Endothelial cell of umbilical vein (primary cell): ENCODE data around the gene GRIA1.

Experiments used
- CTCF ChIP-seq, 2 donors: IDR thresholded peaks; 1 replicate in 1 of 2; 2 replicates in 1 of 2; pipeline ENCODE4 v1.5.1; 2011; ENCODE audit warnings: low read length in 2 of 2, mild to moderate bottlenecking in 2 of 2, moderate library complexity in 2 of 2, control low read depth in 1 of 2, inconsistent platforms in 1 of 2, low read depth in 1 of 2; ENCODE audit not compliant: insufficient read depth in 1 of 2; ENCODE audit errors: extremely low read depth in 1 of 2
- EZH2 ChIP-seq: IDR thresholded peaks from 2 replicates; pipeline ENCODE4 v1.6.1; 2012; ENCODE audit warnings: borderline replicate concordance, low read depth, mild to moderate bottlenecking, moderate library complexity, low read length, inconsistent platforms; ENCODE audit not compliant: severe bottlenecking
- GATA2 ChIP-seq: IDR thresholded peaks from 2 replicates; pipeline ENCODE4 v1.7.0; 2011; ENCODE audit warnings: low read depth, mild to moderate bottlenecking, moderate library complexity, mixed read lengths, low read length; ENCODE audit not compliant: insufficient read length, insufficient read depth
- JUN ChIP-seq: IDR thresholded peaks from 2 replicates; pipeline ENCODE4 v1.6.1; 2011; ENCODE audit warnings: borderline replicate concordance, low read depth; ENCODE audit not compliant: insufficient read length, insufficient read depth
- MYC ChIP-seq: IDR thresholded peaks from one replicate; pipeline ENCODE4 v1.6.1; 2011; ENCODE audit warnings: mild to moderate bottlenecking, low read depth, low read length
- POLR2A ChIP-seq: IDR thresholded peaks from 2 replicates; pipeline ENCODE4 v1.6.1; 2012; ENCODE audit warnings: low read depth, mild to moderate bottlenecking, control low read depth, low read length
- POLR2AphosphoS5 ChIP-seq: IDR thresholded peaks from 2 replicates; pipeline ENCODE4 v1.6.1; 2012; ENCODE audit warnings: low read depth, mild to moderate bottlenecking, control low read depth, low read length, moderate library complexity; ENCODE audit not compliant: insufficient read depth
- TF ChIP-seq, protein P1 (sequence below): IDR thresholded peaks from 2 replicates; pipeline ENCODE4 v1.6.1; 2011; ENCODE audit not compliant: insufficient read depth, insufficient read length

DNA sequence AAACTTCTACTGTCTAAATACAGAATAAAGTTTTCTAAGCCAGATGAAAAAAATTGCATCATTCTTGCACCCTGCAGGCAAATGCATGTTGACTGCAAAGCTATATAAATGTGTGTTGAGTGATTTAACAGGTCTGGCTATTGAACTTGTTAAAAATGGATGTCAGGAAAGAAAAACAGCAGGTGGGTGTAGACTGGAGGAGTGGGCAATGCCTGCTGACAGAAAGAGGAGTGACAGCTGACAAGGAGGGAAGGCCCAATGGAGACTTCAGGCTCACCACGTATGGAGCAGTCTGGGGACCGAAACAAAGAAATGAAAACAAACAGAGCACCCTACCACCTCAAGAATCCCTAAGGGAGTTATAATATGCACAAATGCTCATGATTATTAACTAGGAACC is 127.8 kb downstream of the GRIA1 start:
- no peak for TF ChIP-seq CTCF (IDR thresholded peaks at IDR 0.05; ENCODE audit: extremely low read depth in 1 of 2, insufficient read depth in 1 of 2, low read depth in 1 of 2, low read length in 2 of 2)
- no peak for TF ChIP-seq POLR2A
- TF ChIP-seq, protein P1, sequence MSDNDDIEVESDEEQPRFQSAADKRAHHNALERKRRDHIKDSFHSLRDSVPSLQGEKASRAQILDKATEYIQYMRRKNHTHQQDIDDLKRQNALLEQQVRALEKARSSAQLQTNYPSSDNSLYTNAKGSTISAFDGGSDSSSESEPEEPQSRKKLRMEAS = no peak
- TF ChIP-seq EZH2 = no peak
- no peak for TF ChIP-seq MYC
- no peak for TF ChIP-seq POLR2AphosphoS5
- no peak for TF ChIP-seq GATA2
- TF ChIP-seq JUN = no peak
